ENCODE results near the gene TMEM59L. TPM values are rescaled to one million over a fixed set of nuclear protein-coding genes. Genes with fewer than 3 reads are reported as not detected.

The TMEM59L gene
- total RNA-seq (under 1 TPM in 2 of 7 donors, not detected in 5; 0.28 to 0.49 TPM), polyA plus RNA-seq (under 1 TPM; 0.15 to 0.74 (median 0.50) TPM)
- long read RNA-seq, donor 1, result 0 reads
- long read RNA-seq, donor 2, result 0 reads

- Histone ChIP-seq H3K36me3 (no peaks in the 10 kb centered on the region), H3K27me3 (replicated peaks in 1 of 7) (peaks cover 22 to 100% (median 78%) of the 10 kb centered on the region in 7 donors), H3K9me3 (no peaks in the 10 kb centered on the region), H3K4me3 (peak within 1 kb of the TSS; percentile 4 to 67 (median 38)), H3K4me1 (peaks cover 23 to 43% (median 32%) of the 10 kb centered on the region in 6 donors), H3K27ac (no peak within 1 kb of the TSS)
- TF ChIP-seq CTCF (IDR thresholded peaks at IDR 0.05 in 8 of 11, conservative IDR thresholded peaks at IDR 0.05 in 3 of 11) (no peak), POLR2A (IDR thresholded peaks at IDR 0.05) (no peak), POLR2AphosphoS5 (IDR thresholded peaks at IDR 0.05) (no peak)
- intact Hi-C loops (cut with DNase I; ENCODE audit: low total_unique reads), result no loop called here
- DNase-seq, result peak; percentile 79
- WGBS, 5 donors, result 2 to 7% (median 4%) methylated on average over 13 to 70 of the region's 70 CpGs
Observed at GRCh38 chr19:18612772-18613588, at the start of gene TMEM59L. TMEM59L (plus strand) TSS chr19:18612870; CDS start chr19:18612959, 89 bp downstream.

- no peaks in the 10 kb centered on the region for H3K27me3 ChIP-seq (replicated peaks in 1 of 7)
- 91 to 100% (median 94%) methylated on average over 2 to 8 of the region's 8 CpGs for WGBS, 5 donors
- peaks cover 8 to 79% (median 73%) of the 10 kb centered on the region in 6 donors for H3K36me3 ChIP-seq
- TF ChIP-seq POLR2A (IDR thresholded peaks at IDR 0.05) (no peak), CTCF (IDR thresholded peaks at IDR 0.05 in 8 of 11, conservative IDR thresholded peaks at IDR 0.05 in 3 of 11) (no peak)
- no peak overlapping the region for H3K27ac ChIP-seq
- intact Hi-C loops (cut with DNase I; ENCODE audit: low total_unique reads), result no loop called here
- no peaks in the 10 kb centered on the region for H3K9me3 ChIP-seq
- no peak overlapping the region for H3K4me3 ChIP-seq
- H3K4me1 ChIP-seq, result peaks cover 0 to 28% (median 13%) of the 10 kb centered on the region in 6 donors
- DNase-seq, result no peak
Observed at GRCh38 chr19:18566953-18567352, 45.7 kb upstream of the TMEM59L start.

GRCh38 chr19:18568367-18568766, 44.3 kb upstream of the TMEM59L start:
- no peak for DNase-seq
- WGBS, 5 donors, result 94 to 96% (median 95%) methylated on average over 2 to 15 of the region's 15 CpGs
- Histone ChIP-seq H3K27ac (no peak overlapping the region), H3K4me1 (peaks cover 9 to 28% (median 18%) of the 10 kb centered on the region in 6 donors), H3K27me3 (replicated peaks in 1 of 7) (no peaks in the 10 kb centered on the region), H3K9me3 (no peaks in the 10 kb centered on the region), H3K36me3 (peaks cover 8 to 73% (median 64%) of the 10 kb centered on the region in 6 donors), H3K4me3 (no peak overlapping the region)
- intact Hi-C loops (cut with DNase I; ENCODE audit: low total_unique reads), result no loop called here
- TF ChIP-seq POLR2A (IDR thresholded peaks at IDR 0.05), result no peak
- TF ChIP-seq POLR2AphosphoS5 (IDR thresholded peaks at IDR 0.05), result peak in 2 of 3 donors; percentile 23 to 52
- TF ChIP-seq CTCF (IDR thresholded peaks at IDR 0.05 in 8 of 11, conservative IDR thresholded peaks at IDR 0.05 in 3 of 11), result no peak

All from spleen (tissue), 13 donors.